ENCODE results near the gene PSPH.
"Not testable (repeated sequence)": the region's sequence is repeated elsewhere in the genome, so short reads cannot be mapped to it uniquely, and the experiment has no call there.

DNA sequence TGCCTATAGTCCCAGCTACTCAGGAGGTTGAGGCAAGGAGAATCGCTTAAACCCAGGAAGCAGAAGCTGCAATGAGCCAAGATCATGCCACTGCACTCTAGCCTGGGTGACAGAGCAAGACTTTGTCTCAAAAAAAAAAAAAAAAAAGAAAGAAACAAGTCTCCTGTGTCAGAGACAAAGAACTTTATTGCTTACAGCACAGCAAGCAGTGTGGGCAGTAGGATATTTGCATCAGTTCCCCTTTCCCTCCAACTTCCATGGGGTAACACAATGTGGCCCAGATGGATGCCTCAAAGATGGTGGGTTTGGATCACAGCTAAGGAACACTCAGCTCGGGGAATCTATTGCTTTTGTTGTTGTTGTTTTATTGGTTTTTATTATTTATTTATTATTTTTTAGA is 5.5 kb downstream of the PSPH start:
- TF ChIP-seq CTCF (IDR thresholded peaks at IDR 0.05); POLR2AphosphoS5 (IDR thresholded peaks at IDR 0.05; ENCODE audit: low read depth, low read length): not testable (repeated sequence)
